ENCODE measurements around the gene SLC4A7.
A peak's percentile ranks its signal among the peaks of the same experiment; 100 is the strongest.
"Not testable (repeated sequence)": the region's sequence is repeated elsewhere in the genome, so short reads cannot be mapped to it uniquely, and the experiment has no call there.

The SLC4A7 gene

DNA sequence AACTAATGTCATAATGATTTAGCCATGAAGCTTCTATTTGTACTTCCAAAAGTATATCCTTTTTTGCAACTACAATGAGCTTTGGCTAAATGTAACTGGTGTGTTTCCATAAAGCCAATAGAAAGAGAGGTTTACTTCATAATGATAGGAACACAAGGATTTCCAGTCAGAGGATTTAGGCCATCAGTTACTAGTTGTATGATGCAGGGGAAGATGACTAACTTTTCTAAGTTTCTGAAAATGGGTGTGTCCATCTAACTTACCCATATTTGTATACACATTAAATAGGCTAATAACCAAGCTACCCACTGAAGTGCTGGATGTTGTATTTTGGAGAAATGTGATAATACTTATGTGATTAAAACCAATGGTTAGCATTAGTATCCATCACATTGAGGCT, 55.7 kb downstream of the SLC4A7 start:
- DNase-seq (ENCODE audit: low spot score): peak; percentile 6

DNA sequence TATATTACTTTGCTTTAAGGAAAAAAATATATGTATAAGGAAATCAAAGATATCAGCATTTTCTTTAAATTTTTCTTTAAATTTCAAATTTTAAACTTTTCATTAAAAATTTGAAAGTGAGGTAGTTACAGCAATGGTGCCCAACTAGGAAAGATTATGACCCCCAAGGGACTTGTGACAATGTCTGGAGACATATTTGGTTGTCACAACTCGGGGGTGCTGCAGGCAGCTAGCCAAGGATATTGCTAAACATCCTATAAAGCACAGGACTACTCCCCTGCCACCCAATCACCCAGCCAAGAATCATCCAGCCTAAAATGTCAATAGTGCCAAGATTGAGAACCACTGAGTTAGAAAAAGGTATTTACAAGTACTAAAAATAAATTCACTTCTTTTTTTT, 57.3 kb downstream of the SLC4A7 start:
- DNase-seq (ENCODE audit: low spot score): no peak

DNA sequence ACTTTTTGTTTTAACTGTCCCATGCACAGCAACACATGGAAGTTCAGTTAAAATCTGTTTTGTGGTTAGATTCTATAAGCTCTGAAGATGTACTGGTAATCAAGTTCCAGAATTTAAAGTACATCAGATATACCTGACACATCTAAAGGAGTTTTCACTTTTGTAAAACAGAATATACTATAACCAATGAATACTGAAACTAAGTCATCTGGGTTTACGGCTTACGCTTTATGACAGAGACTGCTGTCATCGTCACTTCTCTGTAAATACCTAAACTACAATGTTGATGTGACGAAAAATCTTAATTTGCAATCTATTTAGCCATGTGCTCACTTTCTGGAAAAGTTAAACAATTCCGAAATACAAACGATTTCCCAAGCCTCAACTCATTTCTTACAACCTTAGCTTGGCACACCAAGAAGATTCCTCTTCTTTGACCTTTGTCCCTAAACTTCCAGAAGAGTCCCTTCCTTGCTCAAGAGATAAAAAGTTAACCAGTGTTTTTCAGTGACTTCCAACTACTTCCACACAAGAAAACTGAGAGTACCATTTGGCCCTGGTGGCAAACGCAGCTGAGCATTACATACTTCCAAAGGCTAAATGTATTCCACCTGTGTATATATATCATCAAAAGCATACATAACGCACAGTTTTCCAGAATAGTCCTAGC, 58.2 kb downstream of the SLC4A7 start:
- no peak for DNase-seq (ENCODE audit: low spot score)

DNA sequence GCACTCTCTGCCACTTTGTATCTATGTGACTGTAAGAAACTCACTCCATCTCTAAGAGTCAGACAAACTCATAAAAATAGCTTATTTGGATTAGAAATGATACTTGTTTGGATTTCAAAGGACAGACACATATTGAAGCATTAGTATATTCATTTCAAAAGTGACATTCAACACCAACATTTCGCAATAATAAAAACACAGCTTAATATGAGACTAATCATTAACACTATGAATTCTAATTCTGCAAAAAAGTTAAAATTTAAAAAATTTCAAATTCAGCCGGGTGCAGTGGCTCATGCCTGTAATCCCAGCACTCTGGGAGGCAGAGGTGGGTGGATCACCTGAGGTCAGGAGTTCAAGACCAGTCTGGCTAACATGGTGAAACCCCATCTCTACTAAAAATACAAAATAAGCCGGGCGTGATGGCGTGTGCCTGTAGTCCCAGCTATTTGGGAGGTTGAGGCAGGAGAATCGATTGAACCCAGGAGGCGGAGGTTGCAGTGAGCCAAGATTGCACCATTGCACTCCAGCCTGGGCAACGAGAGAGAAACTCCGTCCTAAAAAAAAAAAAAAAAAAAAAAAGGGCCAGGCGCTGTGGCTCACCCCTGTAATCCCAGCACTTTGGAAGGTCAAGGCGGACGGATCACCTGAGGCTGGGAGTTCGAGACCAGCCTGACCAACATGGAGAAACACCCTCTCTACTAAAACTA, 59.2 kb downstream of the SLC4A7 start:
- DNase-seq (ENCODE audit: low spot score): not testable (repeated sequence)

DNA sequence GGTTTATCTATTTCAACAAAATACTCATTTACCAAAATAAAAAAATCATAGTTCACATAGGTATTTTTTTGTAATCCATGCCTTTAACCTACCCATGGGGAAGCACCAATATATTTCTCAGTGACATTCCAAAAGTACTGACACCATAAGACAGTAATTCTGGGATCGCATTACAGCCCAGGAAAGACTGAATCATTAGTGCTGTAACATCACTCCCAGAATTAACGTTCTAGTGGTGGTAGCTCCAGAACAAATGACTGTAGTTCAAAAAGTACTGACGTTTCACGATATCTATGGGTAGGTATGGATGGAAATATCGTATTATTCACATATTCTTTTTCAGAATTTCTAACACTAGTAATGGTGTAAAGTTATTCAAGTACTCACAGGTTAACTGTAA, 60.7 kb downstream of the SLC4A7 start:
- peak; percentile 65 for DNase-seq (ENCODE audit: low spot score)

DNA sequence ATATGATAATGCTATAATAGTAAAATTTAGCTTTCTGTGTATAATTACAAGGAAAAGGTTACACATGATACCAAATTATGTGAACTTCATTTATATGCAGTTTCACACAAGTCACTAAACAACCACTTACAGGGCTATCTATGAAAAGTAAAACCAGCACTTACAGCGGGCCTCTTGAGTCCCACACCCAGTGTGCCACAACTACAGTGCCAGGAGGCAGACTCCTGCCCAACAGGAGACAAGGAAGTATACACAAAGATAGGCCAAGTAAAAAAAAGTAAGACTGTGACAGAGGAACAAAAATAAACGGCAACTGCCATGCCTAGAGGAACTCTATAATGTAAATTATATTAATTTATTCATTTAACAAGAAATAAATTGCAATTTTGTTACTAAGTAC, 61.6 kb downstream of the SLC4A7 start:
- no peak for DNase-seq (ENCODE audit: low spot score)

DNA sequence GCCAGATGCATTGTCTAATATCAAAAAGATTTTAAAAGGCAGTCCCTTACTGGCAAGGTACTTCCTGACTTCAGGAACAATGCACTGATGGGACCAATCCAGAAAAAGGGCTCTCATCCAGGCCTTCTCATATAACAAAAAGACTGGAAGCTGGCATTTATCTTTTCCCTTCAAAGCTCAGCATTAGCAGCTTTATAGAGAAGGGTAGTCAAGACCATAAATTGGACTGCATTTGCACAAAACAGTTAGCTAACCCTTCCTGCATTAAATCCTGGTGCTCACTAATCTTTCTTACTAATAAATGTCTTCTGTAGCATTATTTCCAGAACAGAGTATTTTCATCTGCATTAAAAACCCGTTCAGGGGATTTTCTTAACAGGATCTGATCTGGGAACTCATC, 69.0 kb downstream of the SLC4A7 start:
- DNase-seq (ENCODE audit: low spot score): no peak

DNA sequence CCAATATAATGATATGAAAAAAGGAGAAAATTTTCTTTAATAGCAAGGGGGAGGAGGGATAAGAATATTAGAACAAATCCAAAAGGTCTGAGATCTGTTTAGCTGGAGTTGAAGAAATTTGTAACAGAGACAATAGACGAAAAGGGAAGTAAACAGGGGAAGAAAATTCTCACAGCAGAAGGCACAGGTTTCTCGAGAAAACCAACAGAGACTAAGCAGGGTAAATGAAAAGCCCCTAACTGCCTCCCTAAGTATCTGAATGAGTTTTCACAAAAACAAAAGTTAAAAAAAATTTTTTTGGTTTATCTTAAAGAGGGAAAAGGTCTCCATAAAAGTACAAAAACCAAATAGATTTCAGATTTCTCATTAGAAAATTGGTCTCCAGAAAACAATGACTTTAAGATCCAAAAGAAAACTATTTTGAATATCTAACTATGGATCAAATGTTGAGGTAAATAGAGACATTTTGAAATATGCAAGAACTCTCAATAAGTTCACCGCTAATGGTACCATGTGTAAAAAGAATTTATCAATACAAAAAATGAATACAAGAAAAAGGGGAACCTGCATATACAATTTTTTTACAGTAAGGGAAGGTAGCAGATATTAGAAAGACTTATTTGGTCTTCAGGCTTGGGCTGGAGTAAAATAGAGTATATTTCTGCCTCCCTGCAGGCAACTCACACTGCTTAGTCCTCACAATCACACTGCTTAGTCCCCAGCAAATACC, 91.1 kb downstream of the SLC4A7 start:
- DNase-seq (ENCODE audit: low spot score): no peak

DNA sequence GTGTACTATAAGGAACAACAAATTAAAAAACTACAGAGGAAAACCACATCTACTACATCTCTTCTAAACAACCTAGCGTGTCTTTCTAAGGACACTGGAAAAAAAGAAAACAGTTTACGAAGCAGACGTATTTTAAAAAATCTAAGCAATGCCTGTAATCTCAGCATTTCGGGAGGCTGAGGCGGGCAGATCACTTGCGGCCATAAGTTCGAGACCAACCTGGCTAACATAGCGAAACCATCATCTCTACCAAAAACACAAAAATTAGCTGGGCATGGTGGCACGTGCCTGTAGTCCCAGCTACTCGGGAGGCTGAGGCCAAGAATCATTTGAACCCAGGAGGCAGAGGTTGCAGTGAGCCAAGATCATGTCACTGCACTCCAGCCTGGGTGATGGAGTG, 91.8 kb downstream of the SLC4A7 start:
- not testable (repeated sequence) for DNase-seq (ENCODE audit: low spot score)

DNA sequence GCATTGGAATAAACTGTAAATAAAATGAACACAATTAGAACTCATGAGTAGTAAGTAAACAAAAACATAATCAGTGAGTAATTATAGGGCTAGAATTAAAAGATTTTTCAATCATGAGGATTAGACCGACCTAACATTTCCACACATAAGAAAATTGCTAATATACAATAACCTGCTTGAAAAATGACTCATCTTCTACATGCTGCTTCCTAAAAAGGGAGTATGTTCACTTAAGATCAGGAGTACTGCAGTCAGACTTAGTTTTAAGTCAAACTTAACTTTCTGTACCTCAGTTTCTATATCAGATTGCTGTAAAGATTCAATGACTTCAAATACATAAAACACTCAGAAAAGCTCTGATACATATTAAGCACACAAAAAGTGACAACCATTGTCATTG, 92.4 kb downstream of the SLC4A7 start:
- no peak for DNase-seq (ENCODE audit: low spot score)

DNA sequence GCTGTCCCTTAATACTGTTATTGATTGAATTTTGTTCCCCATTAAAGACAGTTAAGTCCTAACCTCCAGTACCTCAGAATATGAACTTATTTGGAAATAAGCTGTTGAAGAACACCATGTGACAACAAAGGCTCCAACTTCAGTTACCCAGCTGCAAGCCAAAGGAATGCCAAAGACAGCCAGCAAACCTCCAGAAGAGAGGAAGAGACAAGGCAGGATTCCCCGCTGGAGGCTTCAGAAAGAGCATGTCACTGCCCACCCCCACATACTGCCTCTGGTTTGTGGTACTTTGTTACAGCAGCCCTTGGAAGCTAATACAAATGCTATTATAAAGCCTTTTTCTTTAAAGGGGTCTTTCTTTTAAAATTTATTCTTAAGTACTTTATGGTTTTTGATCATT, 96.6 kb downstream of the SLC4A7 start:
- DNase-seq (ENCODE audit: low spot score): no peak

DNA sequence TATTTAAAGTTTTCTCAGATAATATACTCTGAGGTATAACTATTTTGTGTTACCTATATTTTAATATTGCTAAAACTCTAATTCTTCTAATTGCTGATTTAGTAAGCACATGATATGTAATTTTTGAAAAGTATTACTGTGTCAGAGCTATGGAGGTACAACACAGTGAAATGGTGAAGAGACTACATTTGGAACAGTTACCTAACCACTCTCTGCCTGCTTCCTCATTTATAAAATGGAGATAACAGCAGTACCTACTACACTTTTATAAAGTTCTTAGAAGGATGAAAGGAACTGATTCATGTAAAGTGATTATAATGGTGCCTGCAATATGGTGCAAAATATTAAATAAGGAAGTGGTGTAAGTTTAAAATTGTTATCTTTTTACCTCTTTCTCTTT, 98.7 kb downstream of the SLC4A7 start:
- DNase-seq (ENCODE audit: low spot score): no peak

DNA sequence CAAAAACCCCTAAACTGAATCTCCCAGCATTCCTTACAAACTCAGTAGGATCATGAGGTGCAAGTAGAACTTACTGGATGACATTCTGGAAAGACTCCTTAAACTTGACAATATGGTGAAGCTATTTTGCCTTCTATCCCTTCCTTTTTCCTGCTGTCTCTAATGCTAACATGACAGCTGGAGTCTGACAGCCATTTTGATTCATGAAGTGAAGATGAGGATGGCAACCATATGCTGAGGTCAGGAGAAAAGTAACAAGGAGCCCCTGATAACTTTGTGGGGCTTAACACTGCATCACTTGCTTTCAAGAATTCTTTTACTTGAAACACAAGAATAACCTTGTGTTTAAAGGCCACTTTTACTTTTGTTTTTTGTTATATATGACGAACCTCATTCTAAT, 100.0 kb downstream of the SLC4A7 start:
- no peak for DNase-seq (ENCODE audit: low spot score)

DNA sequence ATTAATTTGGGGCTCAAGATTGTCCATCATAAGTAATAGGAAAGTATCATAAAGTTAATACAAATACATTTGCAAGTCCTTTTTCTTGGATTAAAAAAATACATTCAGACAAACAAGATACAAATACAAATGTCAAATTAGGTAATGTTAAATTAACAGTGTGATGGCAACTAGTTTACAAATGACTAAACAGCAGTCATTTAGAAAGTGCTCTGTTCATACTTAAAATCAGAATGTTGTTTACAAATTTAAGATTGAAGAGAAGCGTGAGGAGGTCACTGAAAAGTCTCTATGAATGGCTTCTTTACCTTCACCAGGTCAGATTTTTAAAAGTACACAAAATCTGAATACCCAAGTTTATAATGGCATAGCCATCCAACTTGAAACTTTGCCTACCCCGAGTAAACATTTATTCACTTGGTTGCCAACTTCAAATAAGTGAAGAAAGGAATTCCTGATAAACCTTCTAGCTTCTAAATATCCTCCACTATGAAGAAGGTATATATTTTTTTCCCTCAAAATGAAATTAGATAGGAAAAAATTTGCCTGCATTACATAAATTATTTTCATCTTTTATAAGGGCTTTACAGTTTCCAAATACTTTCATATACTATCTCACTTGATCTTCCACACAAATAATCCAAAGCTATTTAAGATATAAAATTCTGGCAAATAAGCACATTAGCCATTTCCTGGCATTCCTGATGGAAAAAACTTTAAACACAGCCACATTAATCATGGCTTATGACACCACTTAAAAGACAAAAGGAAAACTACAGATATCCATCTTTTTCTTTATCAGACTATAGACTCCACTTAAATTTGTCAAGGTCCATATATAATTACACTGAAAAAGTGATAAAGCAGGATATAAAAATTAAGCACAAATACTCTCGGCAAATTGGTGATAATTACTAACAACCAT, 103.5 kb downstream of the SLC4A7 start:
- no peak for DNase-seq (ENCODE audit: low spot score)

DNA sequence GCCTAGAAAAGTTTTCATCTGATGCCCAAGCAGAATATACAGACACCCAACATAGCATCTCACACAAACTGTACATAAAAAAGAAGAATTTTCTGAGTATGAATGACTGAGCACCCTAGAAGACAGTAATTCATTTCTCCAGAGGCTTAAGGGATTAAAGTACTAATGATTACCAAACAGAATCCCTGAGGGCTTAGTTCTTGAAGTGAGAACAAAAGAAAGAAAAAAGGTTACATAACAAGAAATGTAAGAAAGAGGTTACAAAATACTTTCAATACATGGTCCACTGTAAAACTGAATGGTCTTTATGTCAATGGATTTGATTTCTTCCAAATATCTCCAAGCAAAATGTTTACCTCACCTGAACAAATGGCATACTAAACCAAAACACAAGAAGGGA, 105.9 kb downstream of the SLC4A7 start:
- no peak for DNase-seq (ENCODE audit: low spot score)

DNA sequence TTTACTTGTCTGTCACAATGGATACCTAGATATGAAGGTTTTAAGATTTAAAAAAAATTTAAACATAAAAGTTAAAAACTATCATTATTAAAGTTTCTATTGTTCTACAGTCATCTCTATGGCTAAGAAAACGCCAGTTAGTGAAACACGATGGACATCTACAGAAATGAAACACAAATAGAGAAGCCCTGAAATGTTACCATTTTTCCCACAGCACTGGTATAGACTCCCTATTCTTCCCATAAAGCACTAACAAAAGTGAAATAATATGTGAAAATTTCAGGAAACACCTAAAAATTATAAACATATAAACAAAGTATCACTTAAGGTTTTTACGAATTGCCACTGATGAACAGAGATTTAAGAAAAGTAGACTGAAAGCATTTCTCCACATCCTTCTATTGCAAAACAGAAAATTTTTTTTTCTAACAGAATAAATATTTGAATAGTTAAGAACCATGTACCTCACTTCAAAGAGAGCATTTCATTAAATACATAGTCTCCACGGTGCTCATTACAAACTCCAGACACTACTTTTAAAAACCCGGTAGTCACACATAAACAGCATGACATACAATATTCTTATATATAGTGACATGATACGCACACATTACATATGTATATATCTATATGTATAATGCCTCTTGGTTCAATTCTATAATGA, 107.9 kb downstream of the SLC4A7 start:
- no peak for DNase-seq (ENCODE audit: low spot score)

DNA sequence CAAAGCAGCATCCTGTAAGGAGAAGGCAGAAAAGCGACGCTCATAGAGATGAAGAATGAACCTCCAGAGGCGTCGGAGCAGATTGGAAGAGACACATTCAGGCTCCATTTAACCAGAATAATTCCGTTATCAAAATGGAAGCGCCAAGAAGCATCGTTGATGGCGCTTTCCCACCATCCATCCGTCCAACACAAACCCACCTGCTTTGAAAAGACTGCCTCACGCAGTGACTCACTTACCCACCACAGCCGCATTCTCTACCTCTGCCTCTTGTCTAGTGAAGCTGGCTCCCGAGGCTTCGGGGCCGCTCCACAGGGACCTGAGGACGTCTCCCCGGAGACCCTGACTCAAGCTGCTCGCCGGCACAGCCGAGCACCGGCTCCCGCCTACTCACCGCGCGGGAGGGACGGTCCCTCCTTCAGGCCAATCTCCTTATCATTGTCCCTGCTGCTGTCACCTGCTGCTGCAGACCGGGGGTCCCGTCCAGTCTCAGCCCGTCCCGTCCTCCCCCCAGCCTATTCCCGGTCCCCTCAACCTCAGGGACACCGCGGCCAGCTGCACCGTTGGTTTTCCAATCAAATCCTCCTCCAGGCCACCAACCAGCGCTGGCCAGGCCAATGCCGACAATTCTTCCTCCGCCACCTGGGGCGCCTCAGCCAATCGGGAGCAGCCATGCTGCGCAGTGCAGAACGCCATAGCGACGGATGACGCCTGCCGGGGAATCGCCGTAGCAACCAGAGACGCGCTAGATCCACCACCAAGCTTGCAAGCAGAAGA, 115.2 kb downstream of the SLC4A7 start, which contains the start of gene NEK10:
Gene NEK10 (minus strand): TSS at position 553 of the 777 bp plus-strand sequence. CDS start 16,501 bp downstream, outside the sequence.
- peak; percentile 85 for DNase-seq (ENCODE audit: low spot score)

DNA sequence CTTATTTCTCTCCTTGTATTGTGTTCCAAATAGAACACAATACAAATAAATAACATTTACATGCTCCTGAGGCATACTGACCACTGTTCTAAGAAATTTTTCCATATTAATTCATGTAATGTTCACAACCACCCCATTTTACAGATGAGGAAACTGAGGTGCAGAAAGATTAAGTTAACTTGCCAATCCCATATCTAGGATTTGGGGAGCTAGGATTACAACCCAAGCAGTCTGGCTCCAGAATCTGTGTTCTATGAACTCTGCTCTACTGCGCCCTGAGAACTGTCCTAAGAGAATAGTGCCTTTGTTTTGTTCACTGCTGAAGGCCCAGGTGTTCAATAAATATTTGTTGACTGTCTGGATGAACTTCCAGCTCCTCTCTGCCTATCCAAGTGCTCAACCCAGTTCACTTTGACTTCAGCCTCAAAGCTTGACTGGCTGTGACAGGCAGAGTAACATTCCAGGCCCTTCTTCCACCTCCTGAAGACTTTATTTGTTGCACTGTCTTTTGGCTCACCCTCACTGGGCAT, 118.1 kb downstream of the SLC4A7 start:
- DNase-seq (ENCODE audit: low spot score): no peak

DNA sequence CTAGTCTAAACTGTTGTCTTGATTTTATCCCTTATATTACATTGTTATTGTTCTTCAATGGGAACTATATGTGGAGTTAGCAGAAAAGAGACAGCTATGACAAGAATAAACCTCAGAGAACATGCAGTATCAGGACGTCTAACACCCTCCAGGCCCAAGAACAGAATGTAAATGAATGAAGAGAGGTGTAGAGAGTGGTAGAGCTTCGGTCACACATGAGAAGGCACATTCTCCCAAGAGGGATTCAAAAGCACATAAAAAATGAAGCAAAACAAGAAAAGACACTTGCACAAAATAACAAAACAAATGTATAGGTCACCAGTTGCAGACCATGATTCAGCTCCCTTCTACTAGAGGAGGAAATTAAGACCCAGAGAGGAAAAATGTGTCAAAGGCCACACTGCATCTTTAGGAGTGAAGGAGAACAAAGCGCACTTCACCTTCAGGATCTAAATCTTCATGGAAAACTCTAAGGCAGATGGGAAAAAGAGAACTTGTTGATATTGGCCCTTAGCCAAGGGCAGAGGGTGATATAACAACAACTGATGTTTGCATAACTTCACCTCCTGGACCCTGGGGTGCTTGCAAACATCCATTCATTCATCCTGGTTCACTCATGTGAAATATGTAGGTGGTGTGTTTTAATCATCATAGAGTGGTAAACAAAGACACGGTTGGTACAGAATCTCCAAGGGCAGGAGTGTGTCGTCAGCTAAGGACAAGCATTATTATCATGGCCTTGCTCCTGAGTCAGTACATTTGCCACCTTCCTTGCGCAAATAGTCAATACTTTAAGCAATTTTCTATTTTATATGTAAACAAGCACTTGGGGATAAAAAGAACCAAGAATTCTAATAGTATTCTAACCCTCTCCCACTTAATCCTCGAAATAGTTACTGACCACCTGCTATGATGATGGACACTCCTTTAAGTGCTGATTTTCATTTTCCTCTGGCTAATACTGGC, 123.8 kb downstream of the SLC4A7 start:
- DNase-seq (ENCODE audit: low spot score): no peak
